Measurements from ENCODE around the gene CUL9. TPM values are rescaled to one million over a fixed set of nuclear protein-coding genes. Genes with fewer than 3 reads are reported as not detected.

CUL9 gene
- total and polyA plus RNA-seq, 4 donors: 20.8 to 68.5 (median 42.7) TPM

GRCh38 chr6:43231735-43232450 lies 49.9 kb downstream of the CUL9 start:
- H3K27me3 ChIP-seq (ENCODE audit: control insufficient read depth, insufficient read depth, low read length): peaks cover 2% of the 10 kb centered on the region
- no peaks in the 10 kb centered on the region for H3K36me3 ChIP-seq (ENCODE audit: control insufficient read depth, insufficient read depth, low read length)
- H3K4me3 ChIP-seq (ENCODE audit: low read depth, low read length): no peak overlapping the region
- DNase-seq (ENCODE audit: low read depth in 4 of 6, low spot score in 6 of 6): no peak
- peaks cover 18% of the 10 kb centered on the region for H3K4me1 ChIP-seq (ENCODE audit: control insufficient read depth, insufficient read depth, low read length)
- H3K27ac ChIP-seq (ENCODE audit: low read depth, low read length): no peak overlapping the region
- 73% methylated on average over 3 of the region's 3 CpGs for WGBS (ENCODE audit: insufficient coverage)
- H3K9me3 ChIP-seq (ENCODE audit: control insufficient read depth, insufficient read depth, low read length): no peaks in the 10 kb centered on the region

GRCh38 chr6:43235841-43236240 lies 53.8 kb downstream of the CUL9 start:
- Histone ChIP-seq H3K27ac (ENCODE audit: low read depth, low read length) (no peak overlapping the region), H3K4me1 (ENCODE audit: control insufficient read depth, insufficient read depth, low read length) (no peaks in the 10 kb centered on the region), H3K9me3 (ENCODE audit: control insufficient read depth, insufficient read depth, low read length) (no peaks in the 10 kb centered on the region), H3K27me3 (ENCODE audit: control insufficient read depth, insufficient read depth, low read length) (peaks cover 5% of the 10 kb centered on the region), H3K4me3 (ENCODE audit: low read depth, low read length) (no peak overlapping the region), H3K36me3 (ENCODE audit: control insufficient read depth, insufficient read depth, low read length) (no peaks in the 10 kb centered on the region)
- DNase-seq (ENCODE audit: low read depth in 4 of 6, low spot score in 6 of 6): no peak
- no CpG with 5 or more reads among the region's 2 CpGs for WGBS (ENCODE audit: insufficient coverage)

- H3K4me3 ChIP-seq (ENCODE audit: low read depth, low read length): no peak overlapping the region
- no peak overlapping the region for H3K27ac ChIP-seq (ENCODE audit: low read depth, low read length)
- peaks cover 5% of the 10 kb centered on the region for H3K4me1 ChIP-seq (ENCODE audit: control insufficient read depth, insufficient read depth, low read length)
- H3K9me3 ChIP-seq (ENCODE audit: control insufficient read depth, insufficient read depth, low read length): no peaks in the 10 kb centered on the region
- WGBS (ENCODE audit: insufficient coverage): no CpG with 5 or more reads among the region's 2 CpGs
- H3K36me3 ChIP-seq (ENCODE audit: control insufficient read depth, insufficient read depth, low read length): no peaks in the 10 kb centered on the region
- DNase-seq (ENCODE audit: low read depth in 4 of 6, low spot score in 6 of 6): no peak
- peaks cover 18% of the 10 kb centered on the region for H3K27me3 ChIP-seq (ENCODE audit: control insufficient read depth, insufficient read depth, low read length)
Measured at GRCh38 chr6:43239054-43239453, 57.1 kb downstream of the CUL9 start.

GRCh38 chr6:43240950-43241349 lies 59.0 kb downstream of the CUL9 start:
- peaks cover 14% of the 10 kb centered on the region for H3K4me1 ChIP-seq (ENCODE audit: control insufficient read depth, insufficient read depth, low read length)
- 100% methylated on average over 1 of the region's 1 CpG for WGBS (ENCODE audit: insufficient coverage)
- H3K27me3 ChIP-seq (ENCODE audit: control insufficient read depth, insufficient read depth, low read length): peaks cover 18% of the 10 kb centered on the region
- no peak overlapping the region for H3K27ac ChIP-seq (ENCODE audit: low read depth, low read length)
- no peaks in the 10 kb centered on the region for H3K36me3 ChIP-seq (ENCODE audit: control insufficient read depth, insufficient read depth, low read length)
- no peak overlapping the region for H3K4me3 ChIP-seq (ENCODE audit: low read depth, low read length)
- DNase-seq (ENCODE audit: low read depth in 4 of 6, low spot score in 6 of 6): no peak
- H3K9me3 ChIP-seq (ENCODE audit: control insufficient read depth, insufficient read depth, low read length): no peaks in the 10 kb centered on the region

GRCh38 chr6:43241446-43241845 lies 59.5 kb downstream of the CUL9 start:
- 93% methylated on average over 2 of the region's 2 CpGs for WGBS (ENCODE audit: insufficient coverage)
- no peak overlapping the region for H3K27ac ChIP-seq (ENCODE audit: low read depth, low read length)
- H3K27me3 ChIP-seq (ENCODE audit: control insufficient read depth, insufficient read depth, low read length): peaks cover 18% of the 10 kb centered on the region
- DNase-seq (ENCODE audit: low read depth in 4 of 6, low spot score in 6 of 6): no peak
- H3K4me3 ChIP-seq (ENCODE audit: low read depth, low read length): no peak overlapping the region
- H3K4me1 ChIP-seq (ENCODE audit: control insufficient read depth, insufficient read depth, low read length): peaks cover 19% of the 10 kb centered on the region
- H3K9me3 ChIP-seq (ENCODE audit: control insufficient read depth, insufficient read depth, low read length): no peaks in the 10 kb centered on the region
- peaks cover 2% of the 10 kb centered on the region for H3K36me3 ChIP-seq (ENCODE audit: control insufficient read depth, insufficient read depth, low read length)

DNA sequence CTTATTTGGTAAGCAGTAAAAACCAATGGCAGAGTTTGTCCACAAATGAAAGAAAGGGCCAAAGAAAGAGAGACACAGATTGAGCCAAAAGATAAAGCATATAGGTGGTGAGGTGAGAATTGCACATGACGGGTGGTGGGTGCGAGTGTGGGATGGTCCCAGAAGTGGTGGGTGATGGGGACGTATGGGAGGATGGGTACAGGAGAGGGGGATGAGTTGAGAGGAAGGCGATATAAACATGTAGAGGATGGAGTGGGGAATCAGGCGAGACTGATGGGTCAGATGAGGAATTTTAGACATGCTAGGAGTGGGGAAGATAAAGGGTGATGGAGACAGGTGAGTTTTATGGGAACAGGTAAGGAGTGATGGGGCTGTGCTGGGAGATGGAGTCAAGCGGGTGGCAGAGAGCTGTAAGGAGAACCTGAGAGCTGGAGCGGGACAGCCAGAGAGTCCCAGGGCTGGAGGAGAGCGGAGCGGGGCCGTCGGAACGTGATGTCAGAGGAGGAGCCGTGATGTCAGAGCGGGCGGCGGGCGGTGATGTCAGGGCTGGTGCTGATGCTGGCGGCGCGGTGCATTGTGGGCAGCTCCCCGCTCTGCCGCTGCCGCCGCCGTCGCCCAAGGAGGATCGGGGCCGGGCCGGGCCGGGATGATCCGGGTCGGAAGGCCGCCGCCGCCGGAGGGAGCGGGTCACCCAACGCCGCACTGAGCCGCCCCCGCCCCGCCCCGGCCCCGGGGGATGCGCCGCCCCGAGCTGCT lies 61.1 kb downstream of the CUL9 start, which contains the start of gene TTBK1:
Gene TTBK1 (plus strand): TSS at position 574 of the 756 bp plus-strand sequence. CDS start 3,180 bp downstream, outside the sequence.
- Histone ChIP-seq H3K27me3 (ENCODE audit: control insufficient read depth, insufficient read depth, low read length) (peaks cover 15% of the 10 kb centered on the region), H3K36me3 (ENCODE audit: control insufficient read depth, insufficient read depth, low read length) (peaks cover 7% of the 10 kb centered on the region), H3K4me1 (ENCODE audit: control insufficient read depth, insufficient read depth, low read length) (peaks cover 35% of the 10 kb centered on the region), H3K27ac (ENCODE audit: low read depth, low read length) (no peak within 1 kb of the TSS), H3K9me3 (ENCODE audit: control insufficient read depth, insufficient read depth, low read length) (no peaks in the 10 kb centered on the region), H3K4me3 (ENCODE audit: low read depth, low read length) (peak within 1 kb of the TSS; percentile 35)
- WGBS (ENCODE audit: insufficient coverage): 6% methylated on average over 47 of the region's 47 CpGs
- DNase-seq (ENCODE audit: low read depth in 4 of 6, low spot score in 6 of 6): peak in 4 of 6 donors; percentile 46 to 93 (median 66)

DNA sequence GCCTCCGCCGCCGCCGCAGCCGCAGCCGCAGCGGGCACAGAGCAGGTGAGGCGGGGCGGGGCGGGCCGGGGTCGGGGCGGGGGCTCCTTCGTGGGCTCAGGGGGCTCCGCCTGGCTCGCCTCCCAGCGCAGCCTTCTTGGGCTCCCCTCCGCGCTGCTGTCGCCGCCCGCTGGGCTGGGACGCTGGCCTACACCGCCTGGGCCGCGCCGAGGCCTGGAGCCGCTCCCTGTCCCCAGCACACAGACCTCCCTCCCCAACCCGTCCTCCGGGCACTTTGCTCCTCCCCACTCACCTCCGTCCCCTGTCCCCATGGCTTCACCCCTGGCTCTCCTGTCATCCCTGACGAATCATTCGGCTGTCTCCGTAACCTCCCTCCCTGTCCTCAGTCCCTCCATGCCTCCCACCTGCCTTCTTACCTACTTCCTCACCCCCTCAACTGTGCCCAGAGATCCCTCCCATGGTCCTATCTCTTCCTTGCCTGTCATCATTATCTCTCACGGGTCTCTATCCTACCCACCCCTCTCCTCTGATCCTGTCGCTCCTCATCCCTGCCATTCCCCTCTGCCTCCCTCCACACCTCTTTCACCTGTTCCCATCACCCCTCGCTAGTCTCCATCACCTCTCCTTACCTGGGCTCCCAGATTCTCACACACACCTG lies 61.8 kb downstream of the CUL9 start:
- H3K9me3 ChIP-seq (ENCODE audit: control insufficient read depth, insufficient read depth, low read length): no peaks in the 10 kb centered on the region
- peak in 1 of 6 donors; percentile 8 for DNase-seq (ENCODE audit: low read depth in 4 of 6, low spot score in 6 of 6)
- peak overlapping the region; percentile 35 for H3K4me3 ChIP-seq (ENCODE audit: low read depth, low read length)
- WGBS (ENCODE audit: insufficient coverage): 8% methylated on average over 37 of the region's 37 CpGs
- peaks cover 7% of the 10 kb centered on the region for H3K36me3 ChIP-seq (ENCODE audit: control insufficient read depth, insufficient read depth, low read length)
- H3K4me1 ChIP-seq (ENCODE audit: control insufficient read depth, insufficient read depth, low read length): peaks cover 38% of the 10 kb centered on the region
- H3K27me3 ChIP-seq (ENCODE audit: control insufficient read depth, insufficient read depth, low read length): peaks cover 15% of the 10 kb centered on the region
- H3K27ac ChIP-seq (ENCODE audit: low read depth, low read length): no peak overlapping the region

DNA sequence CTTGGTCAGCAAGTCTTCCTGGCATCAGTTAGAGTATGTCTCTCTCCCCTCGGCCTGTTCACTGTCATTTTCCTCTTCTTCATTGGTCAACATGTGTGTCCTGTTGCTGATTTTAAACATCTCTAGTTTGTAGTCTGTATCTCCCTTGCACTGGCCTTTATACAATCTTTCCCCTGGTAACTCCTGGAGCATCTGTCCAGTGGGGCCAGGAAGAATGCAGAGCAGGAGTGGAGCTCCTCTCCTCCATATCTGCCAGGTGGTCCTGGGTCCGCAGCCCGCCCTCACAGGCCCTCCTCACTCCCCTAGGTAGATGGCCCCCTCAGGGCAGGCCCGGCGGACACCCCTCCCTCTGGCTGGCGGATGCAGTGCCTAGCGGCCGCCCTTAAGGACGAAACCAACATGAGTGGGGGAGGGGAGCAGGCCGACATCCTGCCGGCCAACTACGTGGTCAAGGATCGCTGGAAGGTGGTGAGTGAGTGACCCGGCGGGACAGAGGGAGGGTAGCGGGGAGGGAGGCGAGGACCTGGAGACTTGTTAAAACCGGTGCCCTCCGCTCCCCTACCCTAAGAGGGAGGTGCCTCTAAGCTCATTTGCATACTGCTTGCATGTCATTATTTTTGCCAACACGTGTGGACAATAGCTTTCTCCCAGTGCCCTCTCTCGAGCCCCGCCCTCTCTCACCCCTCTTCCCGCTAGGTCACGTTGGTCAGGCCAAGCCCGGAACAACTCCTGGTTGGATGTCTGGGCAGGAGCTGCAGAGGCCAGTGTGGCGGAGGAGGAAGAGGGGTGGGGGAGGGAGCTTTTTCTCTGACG lies 64.5 kb downstream of the CUL9 start:
- WGBS (ENCODE audit: insufficient coverage): 5% methylated on average over 12 of the region's 27 CpGs
- Histone ChIP-seq H3K4me3 (ENCODE audit: low read depth, low read length) (peak overlapping the region; percentile 75), H3K27ac (ENCODE audit: low read depth, low read length) (peak overlapping the region; percentile 70), H3K27me3 (ENCODE audit: control insufficient read depth, insufficient read depth, low read length) (peaks cover 12% of the 10 kb centered on the region), H3K9me3 (ENCODE audit: control insufficient read depth, insufficient read depth, low read length) (no peaks in the 10 kb centered on the region), H3K4me1 (ENCODE audit: control insufficient read depth, insufficient read depth, low read length) (peaks cover 44% of the 10 kb centered on the region), H3K36me3 (ENCODE audit: control insufficient read depth, insufficient read depth, low read length) (peaks cover 19% of the 10 kb centered on the region)
- DNase-seq (ENCODE audit: low read depth in 4 of 6, low spot score in 6 of 6): peak in 5 of 6 donors; percentile 26 to 85 (median 43)
